Pulmonary artery endothelial cell (primary cell): ENCODE results near the gene CYP24A1. TPM values are rescaled to one million over a fixed set of nuclear protein-coding genes. Genes with fewer than 3 reads are reported as not detected.

ENCODE experiments used
- DNase-seq: peaks from one replicate; pipeline ENCODE4 v3.0.0-alpha.2; 2011; ENCODE audit warnings: low read depth, low spot score
- total RNA-seq: library from RNA; depleted of rRNA; stranded (reverse); fragments of >200 nt; gene quantifications from 2 replicates; pipeline ENCODE4 v1.2.3, GENCODE V29; 2014

Gene CYP24A1
- not detected in 2 replicates for total RNA-seq

GRCh38 chr20:54173653-54174456, at the start of gene CYP24A1:
TSS of gene CYP24A1 (minus strand) at chr20:54173986. CDS start at chr20:54173579, 407 bp downstream.
- no peak for DNase-seq

- DNase-seq: no peak
Measured at GRCh38 chr20:54223285-54223684, 49.5 kb upstream of the CYP24A1 start.

GRCh38 chr20:54221996-54222890, 48.5 kb upstream of the CYP24A1 start:
- DNase-seq: no peak

GRCh38 chr20:54221353-54221752, 47.6 kb upstream of the CYP24A1 start:
- DNase-seq: no peak

- DNase-seq: no peak
Measured at GRCh38 chr20:54220722-54221121, 46.9 kb upstream of the CYP24A1 start.

GRCh38 chr20:54219751-54220426, 46.1 kb upstream of the CYP24A1 start:
- no peak for DNase-seq

GRCh38 chr20:54218470-54218869, 44.7 kb upstream of the CYP24A1 start:
- DNase-seq: no peak

- DNase-seq: no peak
Measured at GRCh38 chr20:54217762-54218161, 44.0 kb upstream of the CYP24A1 start.

- no peak for DNase-seq
Measured at GRCh38 chr20:54215157-54215789, 41.5 kb upstream of the CYP24A1 start.

GRCh38 chr20:54214566-54214965, 40.8 kb upstream of the CYP24A1 start:
- no peak for DNase-seq

GRCh38 chr20:54212871-54213270, 39.1 kb upstream of the CYP24A1 start:
- DNase-seq: no peak

- no peak for DNase-seq
Measured at GRCh38 chr20:54212226-54212625, 38.4 kb upstream of the CYP24A1 start.

- DNase-seq: no peak
Measured at GRCh38 chr20:54209216-54209813, 35.5 kb upstream of the CYP24A1 start.

GRCh38 chr20:54208548-54209176, 34.9 kb upstream of the CYP24A1 start:
- no peak for DNase-seq

- peak; percentile 48 for DNase-seq
Measured at GRCh38 chr20:54207743-54208547, 34.2 kb upstream of the CYP24A1 start, which contains the start of gene PFDN4. TSS of gene PFDN4 (plus strand) at chr20:54208087. CDS start at chr20:54208101, 14 bp downstream.

- DNase-seq: no peak
Measured at GRCh38 chr20:54207053-54207742, 33.4 kb upstream of the CYP24A1 start.

- no peak for DNase-seq
Measured at GRCh38 chr20:54205450-54205849, 31.7 kb upstream of the CYP24A1 start.

GRCh38 chr20:54204481-54204880, 30.7 kb upstream of the CYP24A1 start:
- no peak for DNase-seq

GRCh38 chr20:54204063-54204462, 30.3 kb upstream of the CYP24A1 start:
- DNase-seq: no peak
